Mammary epithelial cell (primary cell): ENCODE measurements around the gene AGR3.

Experiments
- EZH2 ChIP-seq: IDR thresholded peaks from 2 replicates; pipeline ENCODE4 v1.6.1; 2012; ENCODE audit warnings: low read length, inconsistent platforms, borderline replicate concordance
- TF ChIP-seq, protein P1 (sequence below), 2 donors: IDR thresholded peaks in 1 of 2; conservative IDR thresholded peaks in 1 of 2; 2 replicates each; pipeline ENCODE4 v1.5.1; 2011 to 2012; ENCODE audit warnings: inconsistent platforms in 2 of 2, low read length in 2 of 2, mild to moderate bottlenecking in 2 of 2, control low read depth in 1 of 2, low read depth in 1 of 2; ENCODE audit not compliant: insufficient read depth in 1 of 2; ENCODE audit errors: extremely low read depth in 1 of 2

DNA sequence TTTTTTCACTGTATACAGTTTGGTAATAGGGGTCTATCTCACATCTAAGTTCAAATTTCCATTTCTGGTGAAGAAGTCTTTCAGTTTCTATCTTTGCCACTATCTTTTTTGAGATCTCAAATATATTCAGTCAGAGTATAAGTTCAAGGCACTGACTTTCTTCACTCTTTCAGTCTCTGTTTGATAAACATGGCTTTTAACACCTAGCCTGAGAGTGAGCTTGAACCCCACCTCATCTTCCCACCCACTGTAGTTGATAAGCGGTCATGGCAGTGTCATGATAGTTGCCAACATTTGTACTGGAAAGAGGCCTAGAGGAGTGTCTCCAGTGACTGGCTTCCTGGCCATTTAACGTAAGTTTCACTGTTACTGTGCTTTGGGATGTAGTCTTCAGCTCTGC lies 41.2 kb upstream of the AGR3 start:
- TF ChIP-seq, protein P1, sequence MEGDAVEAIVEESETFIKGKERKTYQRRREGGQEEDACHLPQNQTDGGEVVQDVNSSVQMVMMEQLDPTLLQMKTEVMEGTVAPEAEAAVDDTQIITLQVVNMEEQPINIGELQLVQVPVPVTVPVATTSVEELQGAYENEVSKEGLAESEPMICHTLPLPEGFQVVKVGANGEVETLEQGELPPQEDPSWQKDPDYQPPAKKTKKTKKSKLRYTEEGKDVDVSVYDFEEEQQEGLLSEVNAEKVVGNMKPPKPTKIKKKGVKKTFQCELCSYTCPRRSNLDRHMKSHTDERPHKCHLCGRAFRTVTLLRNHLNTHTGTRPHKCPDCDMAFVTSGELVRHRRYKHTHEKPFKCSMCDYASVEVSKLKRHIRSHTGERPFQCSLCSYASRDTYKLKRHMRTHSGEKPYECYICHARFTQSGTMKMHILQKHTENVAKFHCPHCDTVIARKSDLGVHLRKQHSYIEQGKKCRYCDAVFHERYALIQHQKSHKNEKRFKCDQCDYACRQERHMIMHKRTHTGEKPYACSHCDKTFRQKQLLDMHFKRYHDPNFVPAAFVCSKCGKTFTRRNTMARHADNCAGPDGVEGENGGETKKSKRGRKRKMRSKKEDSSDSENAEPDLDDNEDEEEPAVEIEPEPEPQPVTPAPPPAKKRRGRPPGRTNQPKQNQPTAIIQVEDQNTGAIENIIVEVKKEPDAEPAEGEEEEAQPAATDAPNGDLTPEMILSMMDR (conservative IDR thresholded peaks at IDR 0.05 in 1 of 2, IDR thresholded peaks at IDR 0.05 in 1 of 2; ENCODE audit: extremely low read depth in 1 of 2, insufficient read depth in 1 of 2, low read depth in 1 of 2, low read length in 2 of 2), result no peak
- TF ChIP-seq EZH2, result no peak
